ENCODE data around the gene PSG11. TPM values are rescaled to one million over a fixed set of nuclear protein-coding genes. Genes with fewer than 3 reads are reported as not detected.
"Not testable (repeated sequence)": the region's sequence is repeated elsewhere in the genome, so short reads cannot be mapped to it uniquely, and the experiment has no call there.

Gene PSG11
- total RNA-seq (2011; cell fraction: chromatin; rRNA removed; ENCODE audit: low replicate concordance) = not detected in 2 replicates
- total RNA-seq (2011; cell fraction: nucleolus; rRNA removed) = not detected in 2 replicates
- not detected in 2 replicates for total RNA-seq (2011; cell fraction: nucleoplasm; rRNA removed)
- total RNA-seq (2014; rRNA removed) = not detected in 2 replicates
- not detected in 2 replicates for total RNA-seq (2014; rRNA removed; fragmentation: Illumina TruSeq; extraction: Trizol)
- total RNA-seq (2015; rRNA removed; fragmentation: Illumina TruSeq; extraction: Trizol) = not detected in 2 replicates
- not detected in 2 replicates for total RNA-seq (2021)
- polyA plus RNA-seq (2011; rRNA removed) = not detected in 2 replicates
- polyA plus RNA-seq (2011; cell fraction: cytosol; rRNA removed) = not detected in 2 replicates
- polyA plus RNA-seq (2011; cell fraction: nucleus; rRNA removed) = not detected in 2 replicates
- not detected in 2 replicates for polyA plus RNA-seq (2012)
- polyA plus RNA-seq (2014; fragmentation: Illumina TruSeq; extraction: Trizol) = not detected in 2 replicates
- polyA plus RNA-seq (2014; fragmentation: Nextera tagmentation; extraction: Ambion mirVana) = not detected
- polyA plus RNA-seq (2014; rRNA removed) = not detected in 2 replicates
- polyA minus RNA-seq (2011; rRNA and poly(A)+ RNA removed) = not detected in 2 replicates
- polyA minus RNA-seq (2011; cell fraction: cytosol; rRNA and poly(A)+ RNA removed) = not detected in 2 replicates
- not detected in 2 replicates for polyA minus RNA-seq (2011; cell fraction: nucleus; rRNA and poly(A)+ RNA removed)
- Bru-seq, nascent RNA = not detected
- percentile 5 among the genes with signal in this experiment for BruChase-seq, experiment 1, labeled RNA remaining after a 2-hour chase
- not detected for BruChase-seq, experiment 2, labeled RNA remaining after a 6-hour chase
- long read RNA-seq, experiment 1 = 0 reads
- long read RNA-seq, experiment 2 = 0 reads
- long read RNA-seq, experiment 3 = 0 reads

- CTCF ChIA-PET (ENCODE audit: low intra/inter-chr PET ratio); H3K9me1 ChIP-seq (ENCODE audit: control insufficient read depth, insufficient read depth, low read length); ATAC-seq; H3K9ac ChIP-seq (ENCODE audit: insufficient read depth in 1 of 2, low read depth in 2 of 2, low read length in 2 of 2); in situ Hi-C loops (cut with MboI); H3K9me3 ChIP-seq (replicated peaks; ENCODE audit: control insufficient read depth, insufficient read depth, low read depth, low read length); H4K20me1 ChIP-seq (replicated peaks; ENCODE audit: control insufficient read depth, insufficient read depth, low read length); H3K27ac ChIP-seq (ENCODE audit: extremely low read depth, low read depth, low read length); DNase-seq (ENCODE audit: extremely low read depth in 1 of 4, low spot score in 3 of 4); H3K4me3 ChIP-seq; H3K27me3 ChIP-seq (ENCODE audit: control insufficient read depth in 2 of 2, insufficient read depth in 2 of 2, low read length in 2 of 2); H3K36me3 ChIP-seq (ENCODE audit: control insufficient read depth, insufficient read depth, low read length); H2AFZ ChIP-seq (ENCODE audit: low read depth, low read length); H3K4me1 ChIP-seq (replicated peaks in 1 of 2; ENCODE audit: control insufficient read depth in 2 of 2, insufficient read depth in 2 of 2, low read length in 2 of 2); FAIRE-seq; BruUV-seq (replicated peaks); H3K79me2 ChIP-seq (ENCODE audit: control insufficient read depth, insufficient read depth, low read length); intact Hi-C loops (cut with micrococcal nuclease); H3K4me2 ChIP-seq (ENCODE audit: insufficient read depth, low read length): not testable (repeated sequence)
- POLR2A ChIA-PET = interaction anchor here (0.6 kb wide), 1 partner anchor 1484 kb away, joined by 4 read pairs; no protein-coding TSS in a partner anchor
- 2% methylated on average over 6 of the region's 6 CpGs for WGBS (ENCODE audit: insufficient coverage, low coverage, missing lambda C conversion rate)
Measured at GRCh38 chr19:43026369-43026768, at the start of gene PSG11. PSG11 (minus strand) TSS chr19:43026469; CDS start chr19:43026372, 97 bp downstream.

GRCh38 chr19:43062418-43062817 is 36.1 kb upstream of the PSG11 start:
- H3K9ac ChIP-seq (ENCODE audit: insufficient read depth in 1 of 2, low read depth in 2 of 2, low read length in 2 of 2); H3K9me3 ChIP-seq (replicated peaks; ENCODE audit: control insufficient read depth, insufficient read depth, low read depth, low read length); H3K27ac ChIP-seq (ENCODE audit: extremely low read depth, low read depth, low read length); H3K27me3 ChIP-seq (ENCODE audit: control insufficient read depth in 2 of 2, insufficient read depth in 2 of 2, low read length in 2 of 2); DNase-seq (ENCODE audit: extremely low read depth in 1 of 4, low spot score in 3 of 4); H3K4me1 ChIP-seq (replicated peaks in 1 of 2; ENCODE audit: control insufficient read depth in 2 of 2, insufficient read depth in 2 of 2, low read length in 2 of 2); POLR2A ChIA-PET; ATAC-seq; H3K4me3 ChIP-seq; H2AFZ ChIP-seq (ENCODE audit: low read depth, low read length); CTCF ChIA-PET (ENCODE audit: low intra/inter-chr PET ratio); H3K79me2 ChIP-seq (ENCODE audit: control insufficient read depth, insufficient read depth, low read length); H3K36me3 ChIP-seq (ENCODE audit: control insufficient read depth, insufficient read depth, low read length); FAIRE-seq; H4K20me1 ChIP-seq (replicated peaks; ENCODE audit: control insufficient read depth, insufficient read depth, low read length); H3K4me2 ChIP-seq (ENCODE audit: insufficient read depth, low read length); H3K9me1 ChIP-seq (ENCODE audit: control insufficient read depth, insufficient read depth, low read length); intact Hi-C loops (cut with micrococcal nuclease); BruUV-seq (replicated peaks): not testable (repeated sequence)
- in situ Hi-C loops (cut with MboI) = loop anchor here (10.0 kb wide), 1 partner anchor 1352 kb away; no protein-coding TSS in a partner anchor
- 0% methylated on average over 3 of the region's 3 CpGs for WGBS (ENCODE audit: insufficient coverage, low coverage, missing lambda C conversion rate)

GRCh38 chr19:43061326-43061725 is 35.1 kb upstream of the PSG11 start:
- H3K9ac ChIP-seq (ENCODE audit: insufficient read depth in 1 of 2, low read depth in 2 of 2, low read length in 2 of 2); ATAC-seq; BruUV-seq (replicated peaks); H3K4me3 ChIP-seq; H3K27me3 ChIP-seq (ENCODE audit: control insufficient read depth in 2 of 2, insufficient read depth in 2 of 2, low read length in 2 of 2); H2AFZ ChIP-seq (ENCODE audit: low read depth, low read length); H3K4me1 ChIP-seq (replicated peaks in 1 of 2; ENCODE audit: control insufficient read depth in 2 of 2, insufficient read depth in 2 of 2, low read length in 2 of 2); POLR2A ChIA-PET; CTCF ChIA-PET (ENCODE audit: low intra/inter-chr PET ratio); H3K9me3 ChIP-seq (replicated peaks; ENCODE audit: control insufficient read depth, insufficient read depth, low read depth, low read length); H3K27ac ChIP-seq (ENCODE audit: extremely low read depth, low read depth, low read length); H3K4me2 ChIP-seq (ENCODE audit: insufficient read depth, low read length); H3K79me2 ChIP-seq (ENCODE audit: control insufficient read depth, insufficient read depth, low read length); FAIRE-seq; H3K9me1 ChIP-seq (ENCODE audit: control insufficient read depth, insufficient read depth, low read length); DNase-seq (ENCODE audit: extremely low read depth in 1 of 4, low spot score in 3 of 4); H3K36me3 ChIP-seq (ENCODE audit: control insufficient read depth, insufficient read depth, low read length); H4K20me1 ChIP-seq (replicated peaks; ENCODE audit: control insufficient read depth, insufficient read depth, low read length); intact Hi-C loops (cut with micrococcal nuclease): not testable (repeated sequence)
- 0% methylated on average over 3 of the region's 3 CpGs for WGBS (ENCODE audit: insufficient coverage, low coverage, missing lambda C conversion rate)
- in situ Hi-C loops (cut with MboI) = loop anchor here (10.0 kb wide), 1 partner anchor 1353 kb away; no protein-coding TSS in a partner anchor

Measured in K562 (cell line).